SHP77 treated with DMSO at 0.1 percent for 48 hours (cell line): ENCODE data around the gene CEP72.
"Not testable (repeated sequence)": the region's sequence is repeated elsewhere in the genome, so short reads cannot be mapped to it uniquely, and the experiment has no call there.

Experiments used
- DNase-seq: peaks from one replicate; lab custom pipeline; 2025; lab: John Stamatoyannopoulos, UW

The CEP72 gene

GRCh38 chr5:672329-673160 is 60.4 kb downstream of the CEP72 start:
- peak; percentile 35 for DNase-seq

DNA sequence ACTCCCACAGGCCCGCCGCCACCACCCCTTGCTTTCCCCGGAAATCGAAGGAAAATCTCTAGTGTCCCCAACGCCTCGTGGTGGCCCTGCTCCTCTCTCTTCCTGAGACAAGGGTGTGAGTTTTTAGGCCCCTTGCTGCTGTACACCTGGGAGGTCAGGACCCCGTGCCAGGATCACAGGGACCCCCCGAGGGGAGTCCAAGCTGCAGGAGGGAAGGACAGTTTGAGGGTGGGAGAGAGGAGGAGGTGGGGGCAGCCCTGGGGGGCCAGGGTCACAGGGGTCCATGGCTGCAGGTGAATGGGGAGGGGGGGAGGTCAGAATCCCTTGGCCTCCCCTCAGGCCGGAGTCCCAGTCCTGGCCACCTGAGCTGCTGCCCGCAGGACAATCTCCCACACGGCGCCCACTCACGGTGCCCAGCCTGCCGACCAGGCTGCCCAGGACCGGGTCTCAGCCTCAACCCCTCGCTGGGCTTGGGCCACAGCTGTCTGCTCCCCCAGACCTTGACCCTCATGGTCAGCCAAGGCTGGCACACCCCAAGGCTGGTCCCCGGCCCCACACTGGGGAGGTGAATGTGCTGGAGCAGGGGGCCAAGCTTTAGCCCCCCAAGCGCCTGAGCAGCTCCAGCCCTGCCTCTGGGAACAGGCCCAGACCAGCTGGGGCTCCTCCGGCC is 61.2 kb downstream of the CEP72 start:
- no peak for DNase-seq

DNA sequence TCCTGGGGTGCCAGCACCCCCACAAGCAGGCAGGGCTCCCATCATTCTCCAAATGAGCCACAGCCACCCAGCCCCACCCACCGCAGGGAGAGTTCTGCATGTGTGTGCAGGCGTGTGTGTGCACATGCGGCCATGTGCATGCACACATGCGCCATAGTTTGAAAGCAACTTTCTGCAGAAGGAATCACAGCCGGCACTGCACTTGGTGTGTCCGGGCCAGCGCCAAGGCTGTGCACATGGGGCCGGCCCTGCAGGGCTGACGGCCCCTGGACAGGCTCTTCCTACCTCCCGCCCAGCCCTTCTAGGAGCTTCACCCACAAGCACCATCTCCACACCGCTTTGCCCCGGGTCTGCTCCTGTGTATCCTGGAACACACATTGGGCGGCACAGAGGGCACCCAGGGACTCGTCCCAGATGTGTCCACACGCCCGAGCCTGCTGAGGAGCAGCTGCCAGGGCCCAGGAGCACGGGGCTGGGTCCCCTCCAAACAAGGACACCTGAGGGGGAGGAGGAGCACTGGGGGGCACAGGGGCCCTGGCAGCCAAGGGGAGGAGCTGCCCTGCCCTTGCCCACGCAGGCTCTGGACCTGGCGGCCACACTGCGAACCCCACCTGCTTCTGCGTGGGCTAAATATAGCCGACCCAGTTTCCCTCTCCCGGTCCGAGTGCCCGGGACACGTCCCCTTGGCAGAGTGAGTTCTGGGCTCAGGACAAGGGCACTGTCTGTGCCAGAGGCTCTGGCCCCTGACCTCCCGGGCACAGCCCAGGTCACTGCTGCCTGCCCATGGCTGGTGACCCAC is 61.9 kb downstream of the CEP72 start:
- no peak for DNase-seq

DNA sequence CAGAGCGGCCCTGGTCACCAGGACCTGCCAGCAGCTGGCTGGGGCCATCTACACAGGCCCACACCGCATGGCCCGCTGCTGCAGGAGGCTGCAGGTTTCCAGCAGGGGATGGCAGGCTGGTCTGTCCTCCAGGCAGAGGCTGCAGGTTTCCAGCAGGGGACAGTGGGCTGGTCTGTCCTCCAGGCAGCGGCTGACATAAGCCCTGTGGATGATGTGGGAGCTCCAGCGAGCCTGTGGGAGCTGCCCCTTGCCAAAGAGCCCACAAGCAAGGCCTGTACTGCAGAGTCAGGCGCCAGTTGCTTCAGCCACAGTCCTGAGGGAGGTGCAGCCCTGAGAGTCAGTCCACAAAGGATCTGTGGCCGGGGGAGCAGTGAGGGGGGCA is 62.5 kb downstream of the CEP72 start:
- DNase-seq, result no peak

- no peak for DNase-seq
Measured at GRCh38 chr5:675111-675870, 63.2 kb downstream of the CEP72 start.

DNA sequence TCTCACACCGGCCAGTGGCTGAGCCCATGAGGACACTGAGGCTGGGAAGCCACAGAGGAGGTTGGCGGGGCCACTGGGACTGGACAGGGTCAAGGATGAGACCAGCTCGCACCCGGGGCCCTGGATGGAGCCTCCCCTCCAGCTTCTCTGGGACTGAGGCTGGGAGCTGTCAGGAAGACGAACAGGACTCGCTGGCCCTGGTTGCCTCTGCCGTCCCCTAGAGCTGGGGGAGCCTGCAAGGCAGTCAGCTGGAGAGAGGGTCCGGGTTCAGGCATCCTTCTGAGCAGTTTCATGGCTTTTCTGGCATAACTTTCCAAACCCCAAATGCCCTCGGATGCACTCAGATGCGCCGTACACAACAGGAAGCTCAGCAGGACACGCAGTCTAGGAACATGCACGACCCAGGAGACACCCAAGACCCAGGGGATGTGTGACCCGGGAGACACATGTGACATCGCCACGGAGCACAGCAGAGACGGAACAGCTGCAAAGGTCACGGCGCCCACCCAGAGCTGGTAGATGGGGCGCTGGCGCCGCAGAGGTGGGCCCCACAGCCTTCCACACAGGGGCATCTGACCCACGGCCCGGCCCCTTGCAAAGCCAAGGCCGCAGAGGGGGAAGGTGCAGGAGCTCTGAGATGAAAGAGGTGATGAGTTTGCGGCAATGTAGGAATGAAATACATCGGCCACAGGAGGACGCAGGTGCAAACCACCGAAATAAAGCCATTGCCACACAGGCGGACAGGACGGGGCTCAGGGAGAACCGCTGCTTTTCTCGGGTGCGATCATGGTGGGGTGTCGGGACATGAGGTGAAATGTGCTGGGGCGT is 63.9 kb downstream of the CEP72 start:
- DNase-seq, result no peak

DNA sequence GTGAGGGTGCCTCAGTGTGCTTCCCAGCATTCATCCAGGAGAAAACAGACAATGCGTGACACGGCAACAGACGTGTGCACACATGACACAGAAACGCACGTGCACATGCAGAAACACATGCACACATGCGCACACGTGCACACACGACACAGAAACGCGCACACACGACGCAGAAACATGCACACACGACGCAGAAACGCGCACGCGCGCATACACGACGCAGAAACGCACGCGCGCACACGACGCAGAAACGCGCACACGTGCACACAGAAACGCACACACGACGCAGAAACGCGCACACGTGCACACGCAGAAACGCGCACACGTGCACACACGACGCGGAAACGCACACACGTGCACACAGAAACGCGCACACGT is 64.5 kb downstream of the CEP72 start:
- DNase-seq, result no peak

DNA sequence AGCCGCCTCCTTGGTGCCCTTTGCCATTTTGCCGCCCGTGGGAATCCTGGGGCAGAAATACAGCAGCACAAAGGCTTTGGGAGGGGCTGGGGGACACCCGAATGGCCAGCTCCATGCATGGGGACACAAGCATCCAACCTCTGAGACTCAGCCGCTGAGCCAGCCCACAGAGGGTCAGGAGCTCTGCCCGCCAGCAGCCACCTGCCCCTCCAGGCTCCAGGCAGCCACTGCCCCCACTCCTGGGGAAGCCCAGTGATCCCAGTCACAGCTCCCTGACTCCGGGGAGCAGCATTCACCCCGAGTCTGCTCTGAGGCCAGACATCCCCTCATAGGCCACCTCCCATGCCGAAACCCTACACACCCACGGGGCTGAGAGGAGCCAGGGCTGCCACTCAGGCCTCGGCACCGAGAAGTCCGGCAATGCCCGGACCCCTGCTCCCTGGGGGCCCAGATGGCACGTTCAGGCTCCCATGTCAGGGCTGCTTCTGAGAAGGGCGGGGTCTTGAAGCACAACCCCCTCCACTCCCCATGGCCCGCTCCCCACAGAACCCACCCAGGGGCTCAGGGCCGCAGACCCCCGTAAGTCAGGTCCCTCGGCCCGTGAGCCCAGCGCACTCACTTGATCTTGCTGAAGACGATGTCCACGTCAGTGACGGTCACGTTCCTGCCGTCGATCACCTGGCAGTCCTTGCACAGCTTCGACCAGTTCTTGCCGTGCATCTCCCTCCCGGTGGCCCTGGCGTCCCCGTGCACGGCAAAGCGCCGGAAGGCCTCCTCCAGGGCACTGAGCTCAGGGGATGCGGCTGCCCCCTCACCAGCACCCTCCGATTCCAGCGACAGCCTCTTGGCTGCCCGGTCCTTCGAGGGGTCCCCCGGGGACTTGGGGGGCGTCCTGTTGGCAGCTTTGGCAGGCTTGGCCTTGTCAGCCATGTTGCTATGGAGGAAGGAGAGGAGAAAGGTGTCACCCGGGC is 65.3 kb downstream of the CEP72 start:
- DNase-seq, result no peak

- DNase-seq, result not testable (repeated sequence)
Measured at GRCh38 chr5:678521-678920, 66.4 kb downstream of the CEP72 start.

- not testable (repeated sequence) for DNase-seq
Measured at GRCh38 chr5:679166-679895, 67.2 kb downstream of the CEP72 start.

DNA sequence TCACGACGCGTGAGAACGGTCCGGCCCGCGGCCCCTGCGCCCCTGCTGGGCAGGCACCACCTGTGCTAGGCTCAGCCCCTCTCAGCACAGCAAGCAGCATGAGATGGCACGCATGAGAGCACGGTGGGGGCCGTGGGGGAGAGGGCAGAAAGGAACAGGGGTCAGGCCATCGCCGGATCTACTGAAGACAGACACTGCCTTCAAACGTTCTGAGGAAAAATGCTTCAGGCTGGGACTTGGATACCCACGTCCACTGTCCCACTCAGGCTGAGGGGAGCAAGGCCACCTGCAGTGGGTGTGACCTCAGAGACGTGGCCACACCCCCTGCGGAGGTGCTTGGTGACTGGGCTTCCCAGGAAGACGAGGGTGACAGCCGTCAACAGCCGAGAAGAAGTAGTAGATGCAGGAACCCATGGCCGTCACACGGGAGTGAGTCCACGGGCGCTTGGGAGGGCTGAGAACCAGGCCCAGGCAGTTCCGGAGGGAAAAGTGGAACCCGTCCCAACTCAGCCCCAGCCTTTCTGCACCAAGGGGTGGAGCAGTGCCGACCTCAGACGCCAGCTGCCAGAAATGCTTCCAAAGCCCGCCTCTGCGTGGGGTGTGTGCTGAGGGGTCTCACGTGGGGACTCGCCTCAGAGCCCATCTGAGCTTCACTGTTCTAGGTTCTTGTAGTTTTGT is 68.1 kb downstream of the CEP72 start:
- not testable (repeated sequence) for DNase-seq

- DNase-seq, result not testable (repeated sequence)
Measured at GRCh38 chr5:680836-681235, 68.7 kb downstream of the CEP72 start.

GRCh38 chr5:681317-682191 is 69.4 kb downstream of the CEP72 start:
- DNase-seq, result not testable (repeated sequence)

GRCh38 chr5:682216-682615 is 70.1 kb downstream of the CEP72 start:
- not testable (repeated sequence) for DNase-seq

- DNase-seq, result not testable (repeated sequence)
Measured at GRCh38 chr5:682651-683358, 70.7 kb downstream of the CEP72 start.

GRCh38 chr5:683551-684481 is 71.7 kb downstream of the CEP72 start:
- no peak for DNase-seq
